ENCODE data around the gene PLCL1.

DNA sequence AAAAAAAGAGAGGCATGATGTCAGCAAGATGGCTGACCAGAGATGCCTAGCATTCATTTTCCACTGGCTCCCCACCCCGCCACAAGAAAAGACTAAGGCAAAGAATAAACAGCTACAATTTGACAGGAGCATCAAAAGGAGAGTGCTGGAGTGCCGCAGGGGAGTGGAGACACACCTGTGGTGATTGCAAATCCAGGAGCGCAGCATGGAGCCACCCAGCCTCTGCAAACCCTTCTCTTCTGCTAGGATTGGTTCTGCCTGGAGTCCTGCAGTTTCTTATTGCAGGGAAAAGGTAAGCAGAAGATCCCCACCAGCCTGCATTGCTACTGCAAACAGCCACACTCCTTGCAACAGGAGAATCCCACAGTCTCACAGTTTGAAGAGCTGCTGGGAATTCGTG lies 45.4 kb upstream of the PLCL1 start:
- TF ChIP-seq EP300 (IDR thresholded peaks at IDR 0.05) (no peak), POLR2A (IDR thresholded peaks at IDR 0.05) (no peak)
- TF ChIP-seq, protein P1, sequence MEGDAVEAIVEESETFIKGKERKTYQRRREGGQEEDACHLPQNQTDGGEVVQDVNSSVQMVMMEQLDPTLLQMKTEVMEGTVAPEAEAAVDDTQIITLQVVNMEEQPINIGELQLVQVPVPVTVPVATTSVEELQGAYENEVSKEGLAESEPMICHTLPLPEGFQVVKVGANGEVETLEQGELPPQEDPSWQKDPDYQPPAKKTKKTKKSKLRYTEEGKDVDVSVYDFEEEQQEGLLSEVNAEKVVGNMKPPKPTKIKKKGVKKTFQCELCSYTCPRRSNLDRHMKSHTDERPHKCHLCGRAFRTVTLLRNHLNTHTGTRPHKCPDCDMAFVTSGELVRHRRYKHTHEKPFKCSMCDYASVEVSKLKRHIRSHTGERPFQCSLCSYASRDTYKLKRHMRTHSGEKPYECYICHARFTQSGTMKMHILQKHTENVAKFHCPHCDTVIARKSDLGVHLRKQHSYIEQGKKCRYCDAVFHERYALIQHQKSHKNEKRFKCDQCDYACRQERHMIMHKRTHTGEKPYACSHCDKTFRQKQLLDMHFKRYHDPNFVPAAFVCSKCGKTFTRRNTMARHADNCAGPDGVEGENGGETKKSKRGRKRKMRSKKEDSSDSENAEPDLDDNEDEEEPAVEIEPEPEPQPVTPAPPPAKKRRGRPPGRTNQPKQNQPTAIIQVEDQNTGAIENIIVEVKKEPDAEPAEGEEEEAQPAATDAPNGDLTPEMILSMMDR (IDR thresholded peaks at IDR 0.05) = no peak
